ENCODE measurements around the gene BIN1.

The BIN1 gene

DNA sequence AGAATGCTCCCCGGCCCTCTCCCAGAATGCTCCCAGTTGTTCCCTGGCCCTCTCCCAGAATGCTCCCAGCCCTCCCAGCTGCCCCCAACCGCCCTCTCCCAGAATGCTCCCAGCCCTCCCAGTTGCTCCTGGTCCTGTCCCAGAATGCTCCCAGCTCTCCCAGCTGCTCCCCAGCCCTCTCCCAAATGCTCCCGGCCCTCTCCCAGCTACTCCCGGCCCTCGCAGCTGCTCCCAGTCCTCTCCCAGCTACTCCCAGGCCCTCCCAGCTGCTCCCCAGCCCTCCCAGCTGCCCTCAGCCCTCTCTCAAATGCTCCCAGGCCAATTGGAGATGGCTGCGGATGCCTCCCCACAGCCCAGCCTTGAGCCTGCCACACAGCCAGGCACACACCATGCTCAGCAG is 31.1 kb downstream of the BIN1 start:
- DNase-seq (ENCODE audit: low read depth): no peak

DNA sequence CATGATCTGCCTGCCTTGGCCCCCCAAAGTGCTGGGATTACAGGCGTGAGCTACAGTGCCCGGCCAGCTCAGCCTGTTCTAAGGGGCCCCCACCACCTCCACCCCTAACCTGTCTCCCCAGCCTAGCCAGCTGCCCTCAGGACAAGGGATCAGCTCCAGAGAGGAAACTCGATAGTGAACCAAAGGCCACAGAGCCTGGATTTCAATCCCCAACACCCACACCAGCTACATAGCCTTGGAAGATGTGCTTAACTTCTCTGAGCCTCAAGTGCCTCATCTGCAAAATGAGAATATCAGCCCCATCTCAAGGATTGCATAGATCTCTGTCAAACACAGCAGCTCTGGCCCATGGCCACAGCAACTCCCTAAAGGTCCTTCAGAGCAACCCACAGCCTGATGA is 32.0 kb downstream of the BIN1 start:
- DNase-seq (ENCODE audit: low read depth): no peak

GRCh38 chr2:127074358-127074757 is 32.6 kb downstream of the BIN1 start:
- no peak for DNase-seq (ENCODE audit: low read depth)

DNA sequence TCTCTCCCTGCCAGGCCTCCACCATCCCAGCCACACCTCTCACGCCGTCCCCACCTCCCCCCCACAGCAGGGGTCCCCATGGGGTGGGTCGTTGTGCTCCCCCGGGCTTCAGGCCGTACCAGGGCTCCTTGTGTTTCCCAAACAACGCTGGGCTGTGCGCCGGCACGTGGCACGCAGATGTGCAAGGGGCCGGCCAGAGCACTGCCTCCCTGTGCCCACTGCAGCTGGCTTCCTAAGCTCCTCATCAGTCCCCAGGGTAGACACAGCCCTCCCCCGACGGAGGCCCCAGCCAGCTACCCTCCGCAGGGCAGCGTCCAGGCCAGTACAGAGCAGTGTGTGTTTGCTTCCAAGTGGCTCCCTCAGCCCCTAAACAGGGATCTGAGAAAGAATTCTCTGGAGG is 34.0 kb downstream of the BIN1 start:
- DNase-seq (ENCODE audit: low read depth): no peak

DNA sequence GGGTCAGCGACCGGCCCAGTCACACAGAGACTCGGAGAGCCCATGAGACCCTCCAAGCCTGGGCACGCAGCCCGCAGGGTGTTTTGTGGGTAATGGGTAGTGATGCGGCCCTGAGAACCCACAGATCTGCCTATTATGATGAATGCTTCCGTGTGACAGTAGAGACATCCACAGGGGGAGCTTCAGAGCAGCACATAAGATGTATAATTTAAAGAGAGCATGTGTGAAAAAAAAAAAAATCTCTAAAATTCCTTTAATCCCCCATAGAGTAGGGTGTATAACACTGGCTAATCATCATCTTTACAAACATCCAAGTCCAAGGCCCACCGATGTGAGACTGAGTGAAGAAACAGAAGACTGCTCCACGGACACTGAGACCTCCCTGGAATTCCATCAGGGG is 34.6 kb downstream of the BIN1 start:
- DNase-seq (ENCODE audit: low read depth): no peak

- no peak for DNase-seq (ENCODE audit: low read depth)
Measured at GRCh38 chr2:127071901-127072328, 35.0 kb downstream of the BIN1 start.

GRCh38 chr2:127070221-127070620 is 36.7 kb downstream of the BIN1 start:
- DNase-seq (ENCODE audit: low read depth): no peak

DNA sequence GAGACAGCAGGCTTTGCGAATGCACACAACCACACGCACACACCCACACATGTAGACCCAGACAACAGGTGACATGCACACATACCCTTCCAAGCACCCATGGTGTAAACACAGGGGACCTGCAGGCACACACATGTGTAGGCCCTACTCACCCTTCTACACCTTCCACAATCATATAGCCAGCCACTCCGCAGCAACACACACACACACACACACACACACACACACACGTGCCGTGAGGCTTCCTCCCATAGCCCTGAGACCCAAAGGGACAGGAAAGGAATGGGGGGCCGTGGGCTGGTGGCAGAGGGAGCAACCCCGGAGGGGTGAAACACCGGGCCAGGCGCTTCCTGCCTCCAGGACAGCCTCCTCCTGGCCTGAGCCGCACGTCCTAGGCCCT is 37.4 kb downstream of the BIN1 start:
- DNase-seq (ENCODE audit: low read depth): no peak

DNA sequence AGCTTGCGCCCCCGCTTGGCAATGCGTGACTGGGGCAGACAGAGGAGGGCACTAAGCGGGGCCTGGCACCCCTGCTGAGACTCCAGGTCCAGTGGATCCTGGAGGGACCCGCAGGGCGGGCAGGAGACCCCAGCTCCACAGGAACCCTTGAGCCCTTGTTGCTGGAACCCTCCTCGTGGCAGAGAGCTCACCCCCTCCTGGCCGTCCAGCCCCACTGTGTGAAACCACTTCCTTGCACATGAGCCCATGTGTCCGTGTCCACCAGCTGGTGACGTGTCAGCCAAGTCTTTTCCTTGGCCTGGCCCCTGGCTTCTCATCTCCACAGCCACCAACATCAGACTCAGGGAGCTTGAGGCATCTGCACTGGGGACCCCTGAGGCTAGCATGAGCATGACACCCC is 38.0 kb downstream of the BIN1 start:
- DNase-seq (ENCODE audit: low read depth): no peak

GRCh38 chr2:127068351-127068741 is 38.6 kb downstream of the BIN1 start:
- DNase-seq (ENCODE audit: low read depth): no peak

GRCh38 chr2:127067620-127068350 is 39.2 kb downstream of the BIN1 start:
- peak; percentile 21 for DNase-seq (ENCODE audit: low read depth)

DNA sequence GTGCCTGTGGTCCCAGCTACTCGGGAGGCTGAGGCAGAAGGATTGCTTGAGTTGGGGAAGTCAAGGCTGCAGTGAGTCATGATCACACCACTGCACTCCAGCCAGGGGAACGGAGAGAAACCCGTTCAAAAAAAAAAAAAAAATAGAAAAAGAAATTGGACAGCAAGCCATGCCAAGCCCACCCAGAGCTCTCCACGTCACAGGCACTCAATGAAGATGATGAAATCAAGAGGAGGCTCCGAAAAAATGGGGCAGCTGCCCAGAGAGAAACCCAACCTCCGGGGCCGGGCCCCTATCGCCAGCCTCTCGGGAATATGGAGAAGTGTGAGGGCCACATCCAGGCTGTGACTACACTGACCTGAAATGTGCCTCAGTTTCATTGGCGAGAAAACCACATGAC is 40.0 kb downstream of the BIN1 start:
- DNase-seq (ENCODE audit: low read depth): no peak

GRCh38 chr2:127065940-127066318 is 41.0 kb downstream of the BIN1 start:
- no peak for DNase-seq (ENCODE audit: low read depth)

- no peak for DNase-seq (ENCODE audit: low read depth)
Measured at GRCh38 chr2:127065299-127065939, 41.5 kb downstream of the BIN1 start.

GRCh38 chr2:127064642-127065250 is 42.2 kb downstream of the BIN1 start:
- peak; percentile 30 for DNase-seq (ENCODE audit: low read depth)

DNA sequence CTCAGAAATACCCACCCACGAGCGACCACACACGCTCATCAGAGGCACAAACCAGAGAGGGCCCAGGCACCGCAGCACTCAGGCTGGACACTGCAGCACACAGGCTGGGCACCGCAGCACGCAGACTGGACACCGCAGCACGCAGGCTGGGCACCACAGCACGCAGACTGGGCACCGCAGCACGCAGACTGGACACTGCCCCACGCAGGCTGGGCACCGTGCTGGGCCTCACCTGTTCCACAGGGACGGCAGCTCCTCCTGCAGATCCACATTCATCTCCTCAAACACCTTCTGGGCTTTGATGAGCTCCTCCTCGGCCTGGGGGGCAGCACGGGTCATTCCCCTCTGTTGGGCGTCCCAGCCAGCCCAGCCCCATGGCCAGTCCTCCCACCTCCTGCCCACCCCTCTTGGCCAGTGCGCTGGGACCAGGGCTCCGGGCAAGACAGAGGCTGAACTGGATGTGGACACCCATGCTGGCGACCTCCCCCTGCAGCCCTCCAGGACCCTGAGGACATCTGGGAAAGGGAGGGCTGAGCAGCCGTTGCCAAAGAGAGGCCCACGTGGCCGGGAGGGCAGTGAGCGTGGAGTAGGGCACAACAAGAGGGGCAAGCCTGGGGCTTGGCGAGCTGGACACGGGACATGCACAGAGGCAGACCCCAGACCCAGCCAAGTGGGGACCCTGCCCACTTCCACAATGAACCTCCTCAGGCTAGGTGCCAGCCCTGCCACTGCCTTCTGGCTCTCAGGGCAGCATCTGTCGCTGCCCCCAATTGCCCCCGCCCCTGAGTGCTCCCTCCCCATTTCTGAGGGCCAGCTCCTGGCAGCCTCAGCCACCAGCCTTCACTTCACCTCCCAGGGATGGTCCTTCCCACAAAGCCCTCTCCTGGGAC is 43.0 kb downstream of the BIN1 start:
- no peak for DNase-seq (ENCODE audit: low read depth)

DNA sequence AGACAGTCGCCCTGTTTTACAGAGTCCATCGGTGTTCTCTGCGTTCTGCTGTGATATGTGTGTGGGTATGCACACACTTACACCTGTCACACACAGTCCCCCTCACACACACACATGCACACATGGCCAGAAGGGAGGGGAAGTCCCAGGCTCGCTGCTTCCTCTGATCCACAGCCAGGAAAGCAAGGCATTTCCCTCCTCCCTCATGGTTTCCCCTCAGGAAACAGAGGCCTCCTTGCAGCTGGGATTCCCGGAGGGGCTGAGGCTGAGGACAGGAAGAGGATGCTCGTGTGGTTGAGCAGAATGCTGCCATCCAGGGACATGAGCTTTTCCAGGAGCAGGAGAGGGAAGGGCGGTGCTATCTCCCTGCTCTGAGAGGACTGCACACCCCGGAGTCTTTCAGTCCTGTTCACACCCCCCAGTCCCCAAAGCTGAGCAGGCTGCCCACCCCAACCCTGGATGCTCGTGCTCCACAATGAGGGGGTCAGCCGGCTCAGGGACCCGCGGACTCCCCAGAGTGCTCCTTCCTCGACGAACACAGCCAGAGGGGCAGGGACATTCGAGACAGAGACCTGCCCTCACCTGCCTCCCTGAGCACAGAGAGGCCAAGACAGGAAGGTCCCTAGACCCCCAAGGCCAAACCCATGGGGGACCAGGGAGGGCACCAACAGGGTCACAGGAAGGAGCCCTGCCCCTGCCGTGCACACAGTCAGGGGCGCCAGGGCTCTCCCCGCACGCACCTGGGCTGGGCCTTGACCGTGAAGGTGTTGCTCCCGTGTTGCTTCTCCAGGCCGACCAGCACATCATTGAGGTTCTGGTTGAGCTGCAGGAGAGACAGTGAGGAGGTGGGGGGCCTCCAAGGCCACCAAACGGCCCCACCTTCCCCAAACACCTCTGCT is 45.3 kb downstream of the BIN1 start:
- no peak for DNase-seq (ENCODE audit: low read depth)

DNA sequence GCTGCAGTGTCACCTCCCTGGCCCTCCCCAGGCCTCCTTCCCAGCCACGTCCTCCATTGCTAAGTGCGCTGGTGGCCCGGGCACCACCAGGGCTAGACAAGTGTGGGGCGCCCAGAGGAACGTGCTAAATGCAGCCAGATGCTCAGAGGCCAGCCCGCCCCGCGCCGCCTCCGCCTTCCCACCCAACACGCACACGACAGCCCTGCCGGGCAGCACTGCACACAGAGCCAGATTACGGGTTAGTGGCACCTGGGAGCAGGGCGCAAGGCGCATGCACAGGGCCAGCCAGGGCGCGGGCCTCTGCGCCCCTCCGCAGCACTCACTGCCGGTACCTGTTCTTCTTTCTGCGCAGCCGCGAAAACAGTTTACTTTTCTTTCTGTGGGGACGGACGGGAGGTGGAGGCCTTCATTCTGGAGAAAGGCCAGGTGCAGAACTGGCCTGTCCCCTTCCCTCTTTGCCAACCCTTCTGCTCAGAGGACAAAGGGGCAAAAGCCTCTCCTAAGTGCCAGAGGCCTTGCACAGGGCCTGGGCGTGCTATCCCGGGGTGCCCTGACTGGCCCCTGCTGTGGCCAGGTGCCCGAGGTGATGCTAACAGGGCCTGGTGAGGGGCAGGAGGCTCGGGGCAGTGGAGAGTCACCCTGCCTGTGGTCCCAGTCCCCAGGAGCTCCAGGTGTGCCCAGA is 46.5 kb downstream of the BIN1 start:
- DNase-seq (ENCODE audit: low read depth): no peak

GRCh38 chr2:127059559-127059958 is 47.4 kb downstream of the BIN1 start:
- DNase-seq (ENCODE audit: low read depth): no peak

DNA sequence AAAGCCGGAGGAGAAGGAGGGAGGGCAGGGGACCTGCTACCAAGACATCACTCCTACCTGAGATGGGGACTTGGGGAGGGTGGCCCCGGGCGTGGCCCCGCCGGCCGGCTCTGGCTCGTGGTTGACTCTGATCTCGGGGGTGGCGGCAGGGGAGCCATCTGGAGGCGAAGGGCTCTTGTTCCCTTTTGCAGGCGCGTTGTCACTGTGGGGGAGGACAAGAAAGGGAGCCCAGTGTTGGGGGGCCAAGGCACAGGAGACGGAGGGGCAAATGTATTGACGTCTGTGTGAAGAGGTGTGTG is 48.1 kb downstream of the BIN1 start:
- DNase-seq (ENCODE audit: low read depth): no peak
